Measurements from ENCODE around the gene GALNT16.

DNA sequence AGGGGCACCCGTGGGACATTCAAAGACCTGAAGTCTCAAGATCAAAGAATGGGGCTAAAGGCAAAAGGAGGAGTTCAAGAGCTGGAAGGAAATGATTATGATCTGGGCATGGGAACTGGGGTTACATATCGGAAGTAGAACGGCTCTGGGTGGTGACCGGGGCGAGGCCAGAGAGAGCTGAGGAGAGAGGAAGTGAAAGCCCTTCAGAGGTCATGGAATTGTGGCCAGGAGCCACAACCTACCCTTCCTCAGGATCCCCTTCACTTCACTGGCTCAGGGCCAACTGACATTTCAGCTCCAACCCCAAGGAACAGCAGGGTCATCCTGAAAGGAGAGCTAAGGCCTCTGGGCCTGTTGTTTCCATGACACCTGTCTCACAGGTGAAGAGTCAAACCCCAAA is 57.8 kb downstream of the GALNT16 start:
- TF ChIP-seq GATA3 (IDR thresholded peaks at IDR 0.05; ENCODE audit: low read depth, low read length) (no peak), GATA2 (IDR thresholded peaks at IDR 0.05; ENCODE audit: low read depth, low read length) (no peak)
